RPMI7951 (cell line): Measurements from ENCODE around the gene ZNF555. TPM values are rescaled to one million over a fixed set of nuclear protein-coding genes. Genes with fewer than 3 reads are reported as not detected.
"Not testable (repeated sequence)": the region's sequence is repeated elsewhere in the genome, so short reads cannot be mapped to it uniquely, and the experiment has no call there.

Experiments
- DNase-seq: peaks from one replicate; pipeline ENCODE4 v3.0.0-alpha.2; 2012; ENCODE audit warnings: low read depth
- total RNA-seq: library from RNA; depleted of rRNA; stranded (reverse); fragments of >200 nt; shearing (Covaris generic); gene quantifications from 2 replicates; pipeline ENCODE4 v1.2.3, GENCODE V29; 2014

Gene ZNF555
- total RNA-seq, 1 experiment from 2014 or later, result 7.3 TPM

DNA sequence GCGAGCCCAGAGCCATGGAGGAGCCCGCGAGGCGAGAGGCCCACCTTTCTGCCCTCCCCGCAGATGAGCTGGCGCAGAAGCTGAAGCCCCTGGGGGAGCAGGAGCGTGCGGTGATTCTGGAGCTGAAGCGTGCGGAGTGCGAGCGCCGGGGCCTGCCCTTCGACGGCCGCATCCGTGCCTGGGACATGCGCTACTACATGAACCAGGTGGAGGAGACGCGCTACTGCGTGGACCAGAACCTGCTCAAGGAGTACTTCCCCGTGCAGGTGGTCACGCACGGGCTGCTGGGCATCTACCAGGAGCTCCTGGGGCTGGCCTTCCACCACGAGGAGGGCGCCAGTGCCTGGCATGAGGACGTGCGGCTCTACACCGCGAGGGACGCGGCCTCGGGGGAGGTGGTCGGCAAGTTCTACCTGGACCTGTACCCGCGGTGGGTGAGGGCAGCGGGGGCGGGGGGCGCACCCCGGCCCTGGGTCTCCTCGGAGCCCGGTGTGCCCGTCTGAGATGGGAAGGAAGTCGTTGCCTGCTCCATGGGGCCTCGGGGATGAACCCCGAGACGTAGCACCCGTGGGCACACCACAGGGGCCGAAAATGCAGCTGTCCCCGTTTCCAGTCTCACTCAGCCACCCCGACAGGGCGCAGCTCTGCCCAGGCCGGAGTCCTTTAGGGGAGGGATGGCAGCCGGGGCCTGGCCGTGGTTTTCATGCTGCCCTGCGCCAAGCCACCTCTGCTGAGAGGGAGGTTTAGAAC is 33.7 kb upstream of the ZNF555 start:
- no peak for DNase-seq

DNA sequence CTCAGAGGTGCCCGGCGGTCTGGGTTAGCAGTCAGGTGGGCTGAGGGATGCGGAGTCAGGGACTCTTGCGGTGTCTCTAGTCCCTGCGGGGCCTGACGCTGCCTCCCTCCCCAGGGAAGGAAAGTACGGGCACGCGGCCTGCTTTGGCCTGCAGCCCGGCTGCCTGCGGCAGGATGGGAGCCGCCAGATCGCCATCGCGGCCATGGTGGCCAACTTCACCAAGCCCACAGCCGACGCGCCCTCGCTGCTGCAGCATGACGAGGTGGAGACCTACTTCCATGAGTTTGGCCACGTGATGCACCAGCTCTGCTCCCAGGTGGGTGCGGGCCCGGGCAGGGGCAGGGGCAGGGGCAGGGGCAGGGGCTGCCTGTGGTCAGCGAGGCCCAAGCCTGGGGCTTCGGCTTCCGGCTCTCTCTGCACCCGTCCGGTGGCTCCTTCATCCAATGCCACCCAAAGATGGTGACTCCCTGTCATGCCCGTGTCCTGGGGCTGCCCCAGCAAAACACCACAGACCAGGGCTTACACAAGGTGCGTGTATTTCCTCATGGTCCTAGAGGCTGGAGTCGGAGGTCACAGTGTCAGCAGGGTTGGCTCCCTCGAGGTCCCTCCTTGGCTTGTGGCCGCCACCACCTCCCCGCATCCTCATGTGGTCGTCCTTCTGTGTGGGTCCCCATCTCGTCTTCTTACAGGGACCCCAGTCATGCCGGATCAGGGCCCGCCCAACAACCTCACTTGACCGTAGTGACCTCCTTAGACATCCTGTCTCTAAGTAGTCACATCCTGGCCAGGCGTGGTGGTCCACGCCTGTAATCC is 32.9 kb upstream of the ZNF555 start:
- no peak for DNase-seq

DNA sequence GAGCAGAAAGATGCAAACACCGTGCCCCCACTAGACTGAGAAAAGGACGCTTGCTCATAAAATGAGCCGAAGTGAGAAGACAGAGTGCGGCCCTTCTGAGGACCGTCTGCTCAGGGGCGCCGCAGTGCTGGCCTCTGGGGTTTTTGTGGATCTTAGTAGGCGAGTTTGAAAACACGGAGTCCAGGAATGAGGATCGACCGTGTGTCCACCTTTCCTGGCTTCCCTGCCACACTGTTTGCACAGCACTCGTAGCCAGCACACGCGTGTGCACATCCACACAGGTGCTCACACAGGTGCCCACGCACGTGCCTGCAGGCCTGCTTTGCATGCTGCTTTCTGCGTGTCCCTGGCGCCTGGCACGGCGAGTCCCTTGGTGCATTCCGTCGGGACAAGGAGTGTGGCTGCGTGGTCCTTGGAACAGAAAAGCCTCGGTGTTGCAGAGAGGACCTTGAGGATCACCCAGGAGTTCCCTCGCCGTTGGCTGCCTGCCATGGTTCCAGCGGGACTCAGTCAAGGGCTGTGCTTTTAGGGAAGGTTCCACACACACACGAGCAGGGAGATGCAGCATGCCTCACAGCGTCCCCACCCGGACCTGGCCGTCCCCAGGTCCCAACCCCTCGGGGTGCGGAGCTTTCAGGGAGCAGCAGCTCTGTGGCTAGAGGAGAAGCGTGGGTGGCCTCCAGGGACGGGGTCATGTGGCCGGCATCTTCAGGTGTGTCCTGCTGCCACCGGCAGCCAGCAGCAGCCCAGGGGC is 31.7 kb upstream of the ZNF555 start:
- no peak for DNase-seq

DNA sequence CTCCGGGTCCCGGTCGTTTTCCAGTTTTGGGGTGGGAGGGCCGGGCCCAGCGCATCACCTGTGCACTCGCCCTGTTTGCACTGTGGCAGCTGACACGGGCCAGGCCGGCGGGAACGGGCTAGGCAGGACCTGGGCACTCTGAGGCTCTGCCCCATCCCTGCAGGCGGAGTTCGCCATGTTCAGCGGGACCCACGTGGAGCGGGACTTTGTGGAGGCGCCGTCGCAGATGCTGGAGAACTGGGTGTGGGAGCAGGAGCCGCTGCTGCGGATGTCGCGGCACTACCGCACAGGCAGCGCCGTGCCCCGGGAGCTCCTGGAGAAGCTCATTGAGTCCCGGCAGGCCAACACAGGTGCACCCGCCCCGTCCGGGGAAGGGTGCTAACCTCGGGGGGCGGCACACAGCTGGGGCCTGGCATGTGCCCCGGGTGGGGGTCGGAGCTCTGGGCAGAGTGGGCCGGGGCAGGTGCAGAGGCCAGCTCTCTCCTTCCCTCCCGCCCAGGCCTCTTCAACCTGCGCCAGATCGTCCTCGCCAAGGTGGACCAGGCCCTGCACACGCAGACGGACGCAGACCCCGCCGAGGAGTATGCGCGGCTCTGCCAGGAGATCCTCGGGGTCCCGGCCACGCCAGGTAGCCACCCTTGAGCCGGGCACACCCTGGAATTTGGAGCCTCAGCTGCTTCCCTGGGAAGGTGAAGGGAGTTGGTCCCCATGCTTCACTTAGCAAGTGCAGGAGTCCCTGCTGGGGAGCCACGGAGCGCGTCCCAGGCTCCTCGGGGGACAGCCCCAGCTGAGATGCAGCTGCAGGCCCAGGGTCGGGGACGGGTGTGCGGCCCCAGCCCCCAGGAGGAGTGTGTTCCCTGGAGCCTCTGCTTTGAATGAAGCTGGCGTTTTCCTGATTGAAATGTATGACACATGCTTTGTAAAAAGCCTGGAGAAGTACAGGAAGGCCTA is 30.9 kb upstream of the ZNF555 start:
- DNase-seq, result no peak

DNA sequence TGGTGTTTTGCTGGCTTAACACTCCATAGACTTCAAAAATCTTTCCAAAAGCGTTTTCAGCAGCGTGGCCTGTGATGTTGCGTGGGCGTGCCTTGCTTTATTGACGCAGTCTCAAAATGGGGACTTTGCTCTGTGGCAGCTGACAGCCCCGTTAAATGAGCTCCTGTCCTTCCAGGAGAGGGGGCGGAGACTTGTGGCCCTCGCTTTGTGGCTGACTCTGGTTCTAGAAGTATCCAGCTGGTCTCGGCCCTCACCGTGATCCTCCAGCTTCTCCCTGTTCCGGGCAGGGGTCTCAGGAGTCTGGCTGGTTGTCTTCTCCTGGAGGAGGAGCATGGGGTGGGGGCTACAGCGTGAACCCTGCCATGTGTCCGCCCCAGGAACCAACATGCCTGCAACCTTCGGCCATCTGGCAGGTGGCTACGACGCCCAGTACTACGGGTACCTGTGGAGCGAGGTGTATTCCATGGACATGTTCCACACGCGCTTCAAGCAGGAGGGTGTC is 30.0 kb upstream of the ZNF555 start:
- DNase-seq, result no peak

DNA sequence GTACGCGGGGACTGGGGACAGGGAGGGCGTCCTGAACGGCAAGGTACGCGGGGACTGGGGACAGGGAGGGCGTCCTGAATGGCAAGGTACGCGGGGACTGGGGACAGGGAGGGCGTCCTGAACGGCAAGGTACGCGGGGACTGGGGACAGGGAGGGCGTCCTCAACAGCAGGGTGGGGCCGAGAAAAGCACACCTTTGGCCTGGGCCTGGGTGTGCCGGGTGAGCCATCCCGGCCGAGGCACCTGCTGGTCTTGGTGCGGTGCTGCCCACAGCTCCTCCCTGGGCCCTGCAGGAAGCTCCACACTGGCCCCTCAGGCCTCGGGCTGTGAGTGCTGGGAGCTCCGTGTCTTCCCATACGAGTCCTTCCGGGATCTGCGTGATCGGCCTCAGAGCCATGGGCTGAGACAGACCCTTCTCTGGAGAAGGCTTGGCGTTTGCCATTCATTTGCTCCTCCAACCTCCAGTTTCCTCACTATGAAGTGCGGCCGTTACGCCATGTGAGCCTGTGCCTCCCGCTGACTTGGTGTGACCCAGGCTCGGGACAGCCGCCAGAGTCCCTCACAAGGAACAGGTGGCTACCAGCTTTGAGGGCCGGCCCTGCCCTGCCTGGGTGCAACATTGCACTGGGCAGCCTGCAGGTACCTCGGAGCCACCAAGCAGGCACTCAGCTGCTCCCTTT is 29.4 kb upstream of the ZNF555 start:
- DNase-seq, result no peak

DNA sequence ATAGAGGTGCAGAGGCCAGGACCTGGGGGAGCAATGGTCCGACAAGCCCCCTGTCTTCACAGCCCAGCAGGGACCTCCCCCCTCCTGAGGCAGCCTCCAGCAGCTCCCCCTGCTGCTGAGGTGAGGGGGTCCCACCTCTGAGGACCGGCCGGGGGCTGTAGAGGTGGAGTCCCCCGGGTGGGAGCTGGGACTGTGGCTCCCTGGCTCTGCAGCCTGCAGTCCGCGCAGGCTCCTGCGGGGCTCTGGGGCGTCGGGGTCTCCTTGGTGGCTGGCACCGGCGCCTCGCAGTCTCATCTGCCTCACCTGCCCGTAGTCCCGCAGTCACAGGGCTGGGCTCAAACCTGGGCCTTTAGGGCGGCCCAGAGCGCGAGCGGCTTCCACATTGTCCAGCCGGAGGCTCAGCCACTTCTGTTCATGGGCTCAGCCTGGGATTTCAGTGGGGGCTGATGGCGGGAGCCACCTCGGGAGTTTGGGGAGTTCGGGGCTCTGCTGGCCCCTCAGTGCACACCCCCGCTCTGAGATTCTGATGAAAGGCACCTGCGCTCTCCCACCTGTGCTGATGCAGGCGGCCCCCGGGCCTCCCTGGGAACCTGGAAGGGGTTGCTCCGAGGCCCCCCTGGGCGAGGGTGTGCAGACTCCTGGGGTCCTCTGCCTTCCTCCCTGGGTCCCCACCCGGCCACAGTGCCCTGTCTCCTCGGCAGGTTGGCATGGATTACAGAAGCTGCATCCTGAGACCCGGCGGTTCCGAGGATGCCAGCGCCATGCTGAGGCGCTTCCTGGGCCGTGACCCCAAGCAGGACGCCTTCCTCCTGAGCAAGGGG is 28.7 kb upstream of the ZNF555 start:
- DNase-seq, result no peak

DNA sequence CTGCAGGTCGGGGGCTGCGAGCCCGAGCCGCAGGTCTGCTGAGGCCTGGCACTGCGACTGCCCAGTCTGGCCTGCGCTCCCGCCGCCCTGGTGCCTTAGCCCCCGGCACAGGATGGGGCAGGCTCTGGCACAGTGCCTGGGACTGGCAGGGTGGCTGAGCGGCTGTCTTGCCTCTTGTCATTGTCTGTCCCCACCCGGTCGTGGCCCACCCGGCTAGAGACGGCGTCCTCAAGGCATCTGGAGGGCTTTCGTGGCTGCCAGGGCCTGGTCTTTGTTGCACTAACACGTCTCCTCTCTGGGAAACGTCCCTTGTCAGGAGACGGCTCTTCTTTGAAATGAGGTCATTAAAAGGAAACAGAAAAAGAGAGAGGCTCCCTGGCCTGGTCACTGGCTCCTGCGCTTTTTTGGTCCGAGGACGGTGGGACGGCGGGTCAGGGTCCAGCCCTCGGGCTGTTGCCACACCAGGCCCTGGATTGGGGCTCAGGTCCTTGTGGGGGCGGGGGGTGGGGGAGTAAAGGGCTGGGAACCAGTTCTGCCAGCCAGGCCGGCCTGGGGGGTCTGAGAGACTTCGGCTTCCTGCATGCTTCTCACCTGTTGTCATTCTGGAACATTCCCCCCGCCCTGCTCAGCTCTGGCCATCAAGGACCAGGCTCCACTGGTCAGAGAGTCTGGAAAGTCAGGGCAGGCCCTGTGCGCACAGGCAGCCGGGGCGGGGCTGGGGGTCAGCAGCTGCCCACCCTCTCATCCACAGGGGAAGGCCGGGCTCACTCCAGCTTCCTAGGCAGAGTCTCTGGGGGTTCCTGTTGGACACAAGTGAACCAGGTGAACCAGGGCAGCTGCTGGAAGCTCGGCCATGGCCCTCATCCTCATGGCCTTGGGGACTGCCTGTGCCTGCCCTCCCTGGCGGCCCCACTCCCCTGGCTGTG is 27.8 kb upstream of the ZNF555 start:
- DNase-seq, result no peak

DNA sequence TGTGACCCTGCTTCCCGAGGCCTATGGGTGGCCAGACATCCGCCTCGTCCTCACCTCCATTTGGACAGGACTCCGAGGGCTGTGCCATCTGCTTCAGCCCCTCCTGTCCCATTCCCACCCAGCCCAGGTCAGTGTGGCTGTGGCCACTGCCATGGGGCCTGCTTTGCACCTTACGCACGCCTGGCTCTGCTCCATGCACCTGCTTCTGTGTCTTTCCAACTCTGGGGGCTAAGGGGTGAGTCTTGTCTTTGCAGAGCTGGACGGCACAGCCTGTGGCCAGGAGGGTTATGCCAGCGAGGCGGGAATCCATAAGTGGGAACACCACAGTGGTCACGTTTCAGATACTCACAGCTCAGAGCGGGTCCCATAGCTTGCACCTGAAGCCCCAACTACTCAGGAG is 26.8 kb upstream of the ZNF555 start:
- DNase-seq, result no peak

DNA sequence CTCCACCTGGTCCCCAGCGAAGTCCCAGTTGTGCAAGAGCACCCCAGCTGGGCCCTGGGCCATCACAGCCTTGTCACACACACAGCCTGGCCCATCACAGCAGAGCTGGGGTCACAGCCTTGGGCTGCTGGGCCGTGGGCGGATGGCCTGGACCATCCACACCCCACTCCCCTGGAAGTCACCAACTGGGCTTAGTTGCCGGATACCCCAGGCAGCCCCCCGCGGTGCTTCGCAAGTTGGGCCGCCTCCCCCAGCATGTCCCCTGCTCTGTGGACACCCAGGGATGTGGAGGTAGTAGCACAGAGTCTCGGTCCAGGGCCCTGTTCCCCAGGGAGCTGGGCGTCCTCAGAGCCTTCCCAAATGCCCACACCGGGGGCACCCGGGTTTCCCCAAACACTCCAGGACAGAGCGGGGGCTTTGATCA is 26.1 kb upstream of the ZNF555 start:
- DNase-seq, result no peak

DNA sequence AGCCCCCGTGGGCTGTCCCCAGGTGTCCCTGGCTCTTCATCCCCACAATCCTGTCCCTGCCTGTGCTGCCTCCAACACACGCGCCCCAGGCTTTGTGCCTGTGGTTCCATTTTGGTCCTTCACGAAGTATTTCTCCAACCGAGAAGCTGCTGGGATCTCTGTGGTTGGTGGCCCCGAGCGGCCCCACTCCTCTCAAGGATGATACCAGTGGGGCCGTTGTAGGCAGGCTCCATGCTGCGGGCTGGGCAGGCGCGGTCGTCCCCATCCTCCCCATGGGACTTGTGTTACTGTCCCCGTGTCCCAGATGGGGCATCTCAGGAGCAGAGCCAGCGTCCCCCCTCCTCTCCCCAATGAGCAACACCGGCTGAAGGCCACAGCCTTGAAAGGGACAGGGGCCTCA is 25.4 kb upstream of the ZNF555 start:
- DNase-seq, result no peak

DNA sequence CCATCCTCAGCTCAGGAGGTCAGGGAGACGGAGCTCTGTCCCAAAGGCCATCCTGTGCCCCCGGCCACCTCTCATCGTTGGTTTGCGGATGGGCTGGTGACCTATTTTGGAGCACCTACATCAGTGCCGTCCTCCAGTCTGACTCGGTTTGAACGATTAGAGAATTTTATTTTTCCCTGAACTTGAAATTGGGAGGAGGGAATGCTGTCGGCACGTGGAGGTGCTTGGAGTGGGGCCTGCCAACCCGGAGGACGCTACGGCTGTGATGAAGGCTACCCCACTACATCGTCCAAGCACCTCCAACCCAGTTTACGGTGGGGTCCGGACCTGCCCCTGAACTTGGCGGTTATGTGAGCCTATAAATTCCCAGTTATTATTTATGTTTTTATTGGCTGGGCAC is 24.6 kb upstream of the ZNF555 start:
- DNase-seq, result no peak

DNA sequence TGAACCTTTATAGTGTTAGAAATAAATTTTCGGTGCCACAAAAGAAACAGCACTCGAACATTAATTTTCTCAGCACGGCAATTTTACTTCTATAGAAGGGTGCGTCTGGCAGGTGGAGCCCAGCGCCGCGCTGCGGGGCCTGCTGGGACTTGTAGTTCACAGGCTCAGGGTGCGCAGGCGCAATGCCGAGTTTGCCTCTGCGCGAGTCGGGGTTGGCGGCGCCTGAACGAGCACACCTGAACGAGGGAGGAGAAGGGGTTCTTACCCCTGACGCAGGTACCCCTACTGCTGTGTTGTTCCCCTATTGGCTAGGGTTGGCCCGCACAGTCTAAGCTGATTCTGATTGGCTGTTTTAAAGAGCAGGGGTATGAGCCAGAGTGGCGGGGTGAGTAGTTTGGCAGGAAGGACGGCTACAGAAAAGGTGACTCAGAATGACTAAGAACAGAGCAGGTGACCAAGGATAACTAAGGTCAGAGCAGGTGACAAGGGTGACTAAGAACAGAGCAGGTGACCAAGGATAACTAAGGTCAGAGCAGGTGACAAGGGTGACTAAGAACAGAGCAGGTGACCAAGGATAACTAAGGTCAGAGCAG is 23.9 kb upstream of the ZNF555 start:
- not testable (repeated sequence) for DNase-seq

DNA sequence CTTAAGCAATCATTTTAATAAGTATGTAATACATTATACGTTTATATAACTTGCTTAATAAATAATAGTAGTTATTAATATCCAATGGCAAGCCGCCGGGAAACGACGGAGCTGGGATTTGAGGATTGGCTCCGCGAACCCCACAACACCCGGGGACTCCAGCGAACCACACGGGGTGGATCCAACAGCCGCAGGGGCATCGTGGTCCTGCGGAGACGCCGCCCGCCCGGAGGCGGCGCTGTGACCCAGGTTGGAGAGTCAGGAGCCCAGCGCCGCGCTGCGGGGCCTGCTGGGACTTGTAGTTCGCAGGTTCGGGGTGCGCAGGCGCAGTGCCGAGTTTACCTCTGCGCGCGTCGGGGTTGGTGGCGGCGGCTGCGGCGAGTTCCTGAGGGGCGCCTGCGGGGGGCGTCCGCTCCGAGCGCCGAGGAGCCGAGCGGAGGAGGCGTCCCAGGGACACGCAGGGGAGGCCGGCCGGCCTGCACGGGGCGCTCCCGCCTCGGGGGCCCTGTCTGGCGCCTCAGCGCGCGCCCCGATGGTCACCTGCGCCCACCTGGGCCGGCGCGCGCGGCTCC is 21.6 kb upstream of the ZNF555 start, which contains the start of gene ZNF554:
TSS of gene ZNF554 (plus strand) at position 329 of the 572 bp plus-strand sequence. CDS start at position 533, 204 bp downstream.
- DNase-seq, result peak; percentile 92

DNA sequence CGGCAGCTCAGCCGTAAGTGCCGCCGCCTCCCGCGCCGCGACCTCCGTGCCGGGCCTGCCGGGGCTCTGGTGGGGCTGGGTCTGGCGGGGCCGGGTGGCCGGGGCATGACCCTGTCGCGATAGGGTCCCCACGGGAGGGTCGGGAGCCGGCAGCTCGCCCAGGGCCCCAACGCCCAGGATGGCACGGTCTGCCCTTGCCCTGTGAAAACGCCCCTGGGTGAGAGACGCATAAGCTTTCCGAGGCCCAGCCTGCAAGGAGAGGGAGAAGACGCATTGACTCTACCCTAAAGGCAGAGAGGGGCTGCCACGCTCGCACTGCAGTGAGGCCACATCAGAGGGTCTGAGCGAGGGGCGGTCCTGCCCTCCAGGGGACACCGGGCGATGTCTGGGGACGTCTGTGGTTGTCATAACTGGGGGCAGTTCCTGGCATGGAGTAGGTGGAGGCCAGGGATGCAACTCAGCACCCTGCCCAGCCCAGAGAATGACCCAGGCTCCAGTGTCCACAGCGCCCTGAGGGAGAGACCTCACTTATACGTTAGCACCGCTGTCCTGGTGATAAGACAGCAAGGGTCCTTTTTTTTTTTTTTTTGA is 21.1 kb upstream of the ZNF555 start:
- no peak for DNase-seq

DNA sequence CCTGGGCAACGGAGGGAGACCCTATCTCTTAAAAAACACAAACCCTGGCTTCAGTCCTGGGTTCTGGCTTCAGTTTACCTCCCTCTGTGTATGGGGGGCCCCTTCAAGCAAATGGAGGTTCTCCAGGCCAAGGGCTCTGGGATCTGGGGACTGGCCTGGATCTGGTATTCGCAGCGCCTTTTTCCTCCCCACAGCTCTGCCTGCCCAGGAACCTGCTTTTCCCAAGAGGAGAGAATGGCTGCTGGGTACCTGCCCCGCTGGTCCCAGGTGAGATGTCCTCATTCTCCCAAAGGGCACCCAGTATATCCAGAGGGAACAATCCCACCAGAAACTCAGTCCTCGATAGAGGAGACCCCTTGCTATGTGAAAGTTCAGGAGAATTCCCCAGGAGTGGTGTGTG is 18.4 kb upstream of the ZNF555 start:
- no peak for DNase-seq

DNA sequence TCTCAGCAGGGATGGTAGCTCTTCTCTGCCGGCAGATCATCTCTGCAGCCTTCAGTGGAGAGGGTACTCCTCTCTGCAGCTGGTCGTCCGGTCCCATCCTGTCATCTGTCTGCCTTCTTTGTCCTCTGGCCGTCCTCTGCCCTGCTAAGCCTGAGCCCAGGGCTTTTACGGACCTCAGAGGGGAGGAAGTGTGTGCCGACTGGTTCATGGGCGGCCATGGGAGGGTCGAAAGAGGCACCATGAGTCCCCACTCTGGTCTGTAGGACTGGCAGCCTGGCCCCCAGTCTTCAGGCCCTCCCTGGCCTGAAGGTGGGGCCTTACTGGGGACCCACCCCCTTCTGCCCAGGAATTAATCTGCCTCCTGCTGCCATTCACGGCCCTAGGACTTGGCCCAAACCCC is 17.6 kb upstream of the ZNF555 start:
- no peak for DNase-seq
